Neural cell (in vitro differentiated cells): ENCODE results near the gene NINL. TPM values are rescaled to one million over a fixed set of nuclear protein-coding genes. Genes with fewer than 3 reads are reported as not detected.

Experiments used
- H2AFZ ChIP-seq: fragments of 200-600, 300-800 bp; sonication (generic), shearing (Covaris generic); 2 replicates; pipeline ENCODE4 v1.6.0; 2014; ENCODE audit warnings: low read depth, mild to moderate bottlenecking, antibody characterized with exemption, low read length, moderate library complexity
- H3F3A ChIP-seq: fragments of 200-600 bp; shearing (Covaris generic); 2 replicates; pipeline ENCODE4 v1.6.1; 2016; ENCODE audit warnings: mild to moderate bottlenecking, moderate library complexity, mixed read lengths, antibody characterized with exemption, low read length; ENCODE audit not compliant: insufficient read depth, poor library complexity, severe bottlenecking
- H3K27ac ChIP-seq: fragments of 200-600, 300-800 bp; sonication (generic), shearing (Covaris generic); 2 replicates; pipeline ENCODE4 v1.5.1; 2014; ENCODE audit warnings: mild to moderate bottlenecking, low read length, moderate library complexity
- H3K27me3 ChIP-seq: fragments of 300-800, 200-600 bp; sonication (generic), shearing (Covaris generic); 2 replicates; pipeline ENCODE4 v1.6.0; 2014; ENCODE audit warnings: mild to moderate bottlenecking, low read depth, low read length, moderate library complexity; ENCODE audit not compliant: insufficient read depth
- H3K36me3 ChIP-seq: fragments of 300-800, 200-600 bp; sonication (generic), shearing (Covaris generic); 2 replicates; pipeline ENCODE4 v1.5.1; 2014; ENCODE audit warnings: mild to moderate bottlenecking, antibody characterized with exemption, low read length, moderate library complexity; ENCODE audit not compliant: insufficient read depth
- H3K4me2 ChIP-seq: fragments of 300-800, 200-600 bp; sonication (generic), shearing (Covaris generic); 2 replicates; pipeline ENCODE4 v1.6.0; 2014; ENCODE audit warnings: mild to moderate bottlenecking, low read length
- H3K4me3 ChIP-seq: fragments of 300-800, 200-600 bp; sonication (generic), shearing (Covaris generic); 2 replicates; pipeline ENCODE4 v1.5.1; 2014; ENCODE audit warnings: mild to moderate bottlenecking, low read length, moderate library complexity
- H3K79me2 ChIP-seq: fragments of 200-600 bp; shearing (Covaris generic); replicated peaks from 2 replicates; pipeline ENCODE4 v1.6.0; 2014; ENCODE audit warnings: mild to moderate bottlenecking, low read length, moderate library complexity; ENCODE audit not compliant: insufficient read depth
- H3K9ac ChIP-seq: fragments of 300-800, 200-600 bp; sonication (generic), shearing (Covaris generic); 2 replicates; pipeline ENCODE4 v1.6.1; 2016; ENCODE audit warnings: mild to moderate bottlenecking, low read length, mixed read lengths
- H3K9me2 ChIP-seq: fragments of 200-600 bp; shearing (Covaris generic); 2 replicates; pipeline ENCODE4 v1.6.1; 2016; ENCODE audit warnings: mild to moderate bottlenecking, low read length, mixed read lengths; ENCODE audit not compliant: insufficient read depth
- H3K9me3 ChIP-seq: fragments of 200-600, 300-800 bp; sonication (generic), shearing (Covaris generic); 2 replicates; pipeline ENCODE4 v1.6.1; 2016; ENCODE audit warnings: mild to moderate bottlenecking, mixed run types, low read length, moderate library complexity, mixed read lengths
- H4K20me1 ChIP-seq: fragments of 200-600 bp; shearing (Covaris generic); 2 replicates; pipeline ENCODE4 v1.6.1; 2016; ENCODE audit warnings: mild to moderate bottlenecking, mixed run types; ENCODE audit not compliant: insufficient read depth
- EP300 ChIP-seq: fragments of 450-650 bp; conservative IDR thresholded peaks from 2 replicates; pipeline ENCODE4 v1.6.1; 2014; ENCODE audit warnings: antibody characterized with exemption, mild to moderate bottlenecking, moderate library complexity; ENCODE audit not compliant: poor library complexity, severe bottlenecking
- EZH2 ChIP-seq: fragments of 200-600, 300-800 bp; shearing (Covaris generic), sonication (generic); IDR thresholded peaks from 2 replicates; pipeline ENCODE4 v1.6.1; 2014; ENCODE audit warnings: antibody characterized with exemption, low read length, borderline replicate concordance, mild to moderate bottlenecking; ENCODE audit not compliant: insufficient read depth, poor library complexity, severe bottlenecking
- MXI1 ChIP-seq: fragments of 450-650 bp; conservative IDR thresholded peaks from 2 replicates; pipeline ENCODE4 v1.6.1; 2014; ENCODE audit warnings: antibody characterized with exemption, mild to moderate bottlenecking; ENCODE audit not compliant: poor library complexity, severe bottlenecking
- POLR2AphosphoS5 ChIP-seq: IDR thresholded peaks from 2 replicates; pipeline ENCODE4 v1.6.1; 2012
- RAD21 ChIP-seq: fragments of 450-650 bp; conservative IDR thresholded peaks from 2 replicates; pipeline ENCODE4 v1.6.1; 2014; ENCODE audit warnings: antibody characterized with exemption, mild to moderate bottlenecking, moderate library complexity
- REST ChIP-seq: IDR thresholded peaks from 2 replicates; pipeline ENCODE4 v1.6.1; 2012; ENCODE audit warnings: borderline replicate concordance
- SMC3 ChIP-seq: fragments of 450-650 bp; conservative IDR thresholded peaks from 2 replicates; pipeline ENCODE4 v1.6.1; 2014; ENCODE audit warnings: antibody characterized with exemption, mild to moderate bottlenecking, moderate library complexity; ENCODE audit not compliant: poor library complexity
- TAF1 ChIP-seq: IDR thresholded peaks from 2 replicates; pipeline ENCODE4 v1.6.1; 2012; ENCODE audit warnings: low read depth
- polyA plus RNA-seq: library from polyadenylated mRNA; depleted of rRNA; stranded (reverse); fragments of >200 nt; gene quantifications from 2 replicates; pipeline ENCODE4 v1.2.3, GENCODE V29; 2014
- TF ChIP-seq, protein P1 (sequence below): fragments of 450-650 bp; IDR thresholded peaks from 2 replicates; pipeline ENCODE4 v1.5.1; 2014; ENCODE audit warnings: antibody characterized with exemption, mild to moderate bottlenecking, moderate library complexity; ENCODE audit not compliant: poor library complexity, severe bottlenecking

The NINL gene
- polyA plus RNA-seq, 1 donor from 2014 or later, result 49.6 TPM

DNA sequence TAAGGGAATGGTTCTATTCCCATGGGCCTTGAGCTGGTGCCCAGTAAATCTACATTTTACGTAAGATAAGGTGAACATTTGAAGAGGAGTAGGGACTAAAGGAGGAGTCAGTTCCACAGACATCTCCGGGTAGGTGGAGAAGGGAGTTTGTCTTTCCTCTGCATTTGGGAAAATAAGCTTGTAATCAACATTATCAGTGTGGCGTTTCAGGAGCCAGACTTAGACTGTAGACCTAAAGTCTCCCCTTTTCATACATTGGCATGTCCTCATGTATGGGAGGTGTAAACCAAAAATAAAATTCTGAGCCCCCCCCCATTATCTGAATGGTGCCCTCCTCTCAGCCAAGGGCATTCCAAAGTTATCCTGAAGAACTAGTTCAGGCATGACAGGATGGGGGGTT is 40.2 kb downstream of the NINL start:
- H3K27ac ChIP-seq, result no peak overlapping the region
- no peak overlapping the region for H3K4me2 ChIP-seq
- H3K4me3 ChIP-seq, result no peak overlapping the region
- H3K36me3 ChIP-seq, result no peaks in the 10 kb centered on the region
- H3K9me3 ChIP-seq, result no peaks in the 10 kb centered on the region
- no peaks in the 10 kb centered on the region for H4K20me1 ChIP-seq
- H3F3A ChIP-seq, result no peaks in the 10 kb centered on the region
- H3K79me2 ChIP-seq, result peaks cover 10% of the 10 kb centered on the region
- H2AFZ ChIP-seq, result no peak overlapping the region
- no peaks in the 10 kb centered on the region for H3K27me3 ChIP-seq
- H3K9ac ChIP-seq, result no peak overlapping the region
- no peak for TF ChIP-seq EP300
- no peak for TF ChIP-seq RAD21
- TF ChIP-seq MXI1, result no peak
- no peak for TF ChIP-seq SMC3
- no peak for TF ChIP-seq EZH2
- no peak for TF ChIP-seq POLR2AphosphoS5
- no peak for TF ChIP-seq REST
- TF ChIP-seq, protein P1, sequence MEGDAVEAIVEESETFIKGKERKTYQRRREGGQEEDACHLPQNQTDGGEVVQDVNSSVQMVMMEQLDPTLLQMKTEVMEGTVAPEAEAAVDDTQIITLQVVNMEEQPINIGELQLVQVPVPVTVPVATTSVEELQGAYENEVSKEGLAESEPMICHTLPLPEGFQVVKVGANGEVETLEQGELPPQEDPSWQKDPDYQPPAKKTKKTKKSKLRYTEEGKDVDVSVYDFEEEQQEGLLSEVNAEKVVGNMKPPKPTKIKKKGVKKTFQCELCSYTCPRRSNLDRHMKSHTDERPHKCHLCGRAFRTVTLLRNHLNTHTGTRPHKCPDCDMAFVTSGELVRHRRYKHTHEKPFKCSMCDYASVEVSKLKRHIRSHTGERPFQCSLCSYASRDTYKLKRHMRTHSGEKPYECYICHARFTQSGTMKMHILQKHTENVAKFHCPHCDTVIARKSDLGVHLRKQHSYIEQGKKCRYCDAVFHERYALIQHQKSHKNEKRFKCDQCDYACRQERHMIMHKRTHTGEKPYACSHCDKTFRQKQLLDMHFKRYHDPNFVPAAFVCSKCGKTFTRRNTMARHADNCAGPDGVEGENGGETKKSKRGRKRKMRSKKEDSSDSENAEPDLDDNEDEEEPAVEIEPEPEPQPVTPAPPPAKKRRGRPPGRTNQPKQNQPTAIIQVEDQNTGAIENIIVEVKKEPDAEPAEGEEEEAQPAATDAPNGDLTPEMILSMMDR, result no peak
- no peak for TF ChIP-seq TAF1
- H3K9me2 ChIP-seq, result no peaks in the 10 kb centered on the region

DNA sequence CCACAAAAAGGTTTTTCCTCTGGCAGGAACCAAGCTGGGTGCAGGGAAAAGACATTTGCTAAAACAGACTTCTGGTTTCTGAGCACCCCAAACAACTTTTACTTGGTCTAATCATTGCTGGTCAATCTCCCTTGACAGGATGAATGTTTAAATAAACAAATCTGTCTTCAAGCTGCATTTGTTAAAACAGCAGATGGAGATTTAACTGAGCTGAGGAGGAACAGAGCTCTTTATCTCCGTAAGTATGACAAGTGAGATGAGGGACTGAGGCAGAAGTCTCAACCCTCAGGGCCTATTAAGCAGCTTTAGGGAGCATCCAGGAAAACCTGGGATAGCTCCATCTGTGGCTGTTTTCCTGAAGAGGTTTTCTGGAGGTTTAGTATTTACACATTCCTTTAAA is 40.6 kb downstream of the NINL start:
- Histone ChIP-seq H3K79me2 (peaks cover 6% of the 10 kb centered on the region), H3K4me2 (no peak overlapping the region), H3K9me3 (no peaks in the 10 kb centered on the region), H3K9me2 (no peaks in the 10 kb centered on the region), H2AFZ (no peak overlapping the region), H4K20me1 (no peaks in the 10 kb centered on the region), H3K36me3 (no peaks in the 10 kb centered on the region), H3K27ac (no peak overlapping the region), H3K9ac (no peak overlapping the region), H3F3A (no peaks in the 10 kb centered on the region), H3K27me3 (no peaks in the 10 kb centered on the region), H3K4me3 (no peak overlapping the region)
- TF ChIP-seq, protein P1, result no peak
